H9 (cell line): ENCODE measurements around the gene HSDL2. TPM values are rescaled to one million over a fixed set of nuclear protein-coding genes. Genes with fewer than 3 reads are reported as not detected.
"Not testable (repeated sequence)": the region's sequence is repeated elsewhere in the genome, so short reads cannot be mapped to it uniquely, and the experiment has no call there.

Source experiments
- DNase-seq: peaks from one replicate; pipeline ENCODE4 v3.0.0-alpha.2; 2017
- H2AFZ ChIP-seq: one replicate; pipeline ENCODE4 v1.6.1; 2013; ENCODE audit warnings: mild to moderate bottlenecking, low read length, control low read depth, moderate library complexity
- H2AK5ac ChIP-seq: 2 replicates; pipeline ENCODE4 v1.6.1; 2013; ENCODE audit warnings: low read length, control low read depth, mixed read lengths; ENCODE audit not compliant: insufficient read length
- H2BK120ac ChIP-seq: one replicate; pipeline ENCODE4 v1.6.1; 2013; ENCODE audit warnings: low read depth, mild to moderate bottlenecking, low read length, control low read depth, inconsistent platforms; ENCODE audit not compliant: poor library complexity, severe bottlenecking
- H2BK12ac ChIP-seq: 2 replicates; pipeline ENCODE4 v1.6.1; 2013; ENCODE audit warnings: low read length, control low read depth, mixed read lengths, low read depth; ENCODE audit not compliant: insufficient read length
- H2BK15ac ChIP-seq: 2 replicates; pipeline ENCODE4 v1.6.1; 2013; ENCODE audit warnings: low read depth, low read length, control low read depth
- H2BK20ac ChIP-seq: one replicate; pipeline ENCODE4 v1.6.1; 2013; ENCODE audit warnings: low read depth, mild to moderate bottlenecking, low read length, control low read depth, inconsistent platforms; ENCODE audit not compliant: poor library complexity, severe bottlenecking
- H2BK5ac ChIP-seq: 2 replicates; pipeline ENCODE4 v1.6.1; 2013; ENCODE audit warnings: low read length, control low read depth, mixed read lengths; ENCODE audit not compliant: insufficient read length
- H3K14ac ChIP-seq: 2 replicates; pipeline ENCODE4 v1.6.1; 2013; ENCODE audit warnings: low read length, control low read depth; ENCODE audit not compliant: insufficient read depth
- H3K18ac ChIP-seq: 2 replicates; pipeline ENCODE4 v1.6.1; 2013; ENCODE audit warnings: low read depth, mild to moderate bottlenecking, mixed read lengths, low read length, control low read depth; ENCODE audit not compliant: insufficient read length
- H3K23ac ChIP-seq: 2 replicates; pipeline ENCODE4 v1.6.1; 2013; ENCODE audit warnings: low read length, control low read depth, mixed read lengths, low read depth; ENCODE audit not compliant: insufficient read length
- H3K23me2 ChIP-seq: 2 replicates; pipeline ENCODE4 v1.6.1; 2013; ENCODE audit warnings: low read depth, mild to moderate bottlenecking, mixed read lengths, low read length, control low read depth; ENCODE audit not compliant: insufficient read length, poor library complexity, severe bottlenecking
- H3K27ac ChIP-seq: 2 replicates; pipeline ENCODE4 v1.5.1; 2013; ENCODE audit warnings: low read length, control low read depth, mixed read lengths, low read depth; ENCODE audit not compliant: insufficient read length
- H3K27me3 ChIP-seq: 2 replicates; pipeline ENCODE4 v1.6.1; 2013; ENCODE audit warnings: low read length, control low read depth, inconsistent platforms; ENCODE audit not compliant: insufficient read depth
- H3K4ac ChIP-seq: 2 replicates; pipeline ENCODE4 v1.6.1; 2013; ENCODE audit warnings: low read depth, mild to moderate bottlenecking, control low read depth, inconsistent platforms, low read length, moderate library complexity
- H3K4me1 ChIP-seq: 2 replicates; pipeline ENCODE4 v1.6.1; 2013; ENCODE audit warnings: low read length, control low read depth, inconsistent platforms; ENCODE audit not compliant: insufficient read depth
- H3K4me2 ChIP-seq: 2 replicates; pipeline ENCODE4 v1.6.1; 2013; ENCODE audit warnings: low read length, control low read depth, mixed read lengths; ENCODE audit not compliant: insufficient read length, insufficient read depth
- H3K56ac ChIP-seq: 2 replicates; pipeline ENCODE4 v1.6.1; 2013; ENCODE audit warnings: low read depth, mild to moderate bottlenecking, mixed read lengths, low read length, control low read depth; ENCODE audit not compliant: insufficient read length
- H3K79me1 ChIP-seq: 2 replicates; pipeline ENCODE4 v1.6.1; 2013; ENCODE audit warnings: low read depth, mild to moderate bottlenecking, moderate library complexity, low read length, control low read depth, inconsistent platforms; ENCODE audit not compliant: insufficient read depth, poor library complexity, severe bottlenecking
- H3K79me2 ChIP-seq: 2 replicates; pipeline ENCODE4 v1.6.1; 2013; ENCODE audit warnings: low read length, control low read depth, inconsistent platforms; ENCODE audit not compliant: insufficient read depth
- H3K9ac ChIP-seq: 2 replicates; pipeline ENCODE4 v1.6.1; 2013; ENCODE audit warnings: low read length, control low read depth, mixed read lengths; ENCODE audit not compliant: insufficient read length; ENCODE audit errors: extremely low read depth
- H3K9me3 ChIP-seq: one replicate; pipeline ENCODE4 v1.6.1; 2013; ENCODE audit warnings: low read depth, low read length, inconsistent platforms; ENCODE audit not compliant: control insufficient read depth
- H3T11ph ChIP-seq: one replicate; pipeline ENCODE4 v1.6.1; 2013; ENCODE audit warnings: mild to moderate bottlenecking, low read length, control low read depth, inconsistent platforms
- H4K20me1 ChIP-seq: one replicate; pipeline ENCODE4 v1.6.1; 2013; ENCODE audit not compliant: control insufficient read depth, insufficient read length, insufficient read depth
- H4K5ac ChIP-seq: 2 replicates; pipeline ENCODE4 v1.6.1; 2013; ENCODE audit warnings: low read depth, mild to moderate bottlenecking, mixed read lengths, low read length, control low read depth; ENCODE audit not compliant: insufficient read length
- H4K8ac ChIP-seq: replicated peaks from 2 replicates; pipeline ENCODE4 v1.6.1; 2013; ENCODE audit warnings: low read length, control low read depth, mixed read lengths, low read depth; ENCODE audit not compliant: insufficient read length
- H4K91ac ChIP-seq: 2 replicates; pipeline ENCODE4 v1.6.1; 2013; ENCODE audit warnings: low read depth, mild to moderate bottlenecking, moderate library complexity, mixed read lengths, low read length, control low read depth; ENCODE audit not compliant: insufficient read length
- H3K27ac Mint-ChIP-seq, 3 experiments: 2 replicates in 2 of 3; 3 replicates in 1 of 3; pipeline ENCODE4 v1.8.0; 2020 to 2021; ENCODE audit warnings: mixed read lengths in 3 of 3, mild to moderate bottlenecking in 1 of 3, moderate library complexity in 1 of 3
- H3K27me3 Mint-ChIP-seq: 2 replicates; pipeline ENCODE4 v1.8.0; 2021; ENCODE audit warnings: low read depth, mild to moderate bottlenecking, moderate library complexity, mixed read lengths
- H3K36me3 Mint-ChIP-seq, 3 experiments: 2 replicates in 2 of 3; 3 replicates in 1 of 3; pipeline ENCODE4 v1.8.0; 2020 to 2021; ENCODE audit warnings: low read depth in 3 of 3, mixed read lengths in 3 of 3; ENCODE audit not compliant: insufficient read depth in 1 of 3
- H3K4me1 Mint-ChIP-seq, 2 experiments: 2 replicates each; pipeline ENCODE4 v1.8.0; 2020; ENCODE audit warnings: mixed read lengths in 2 of 2
- H3K4me3 Mint-ChIP-seq, 2 experiments: 2 replicates in 1 of 2; 3 replicates in 1 of 2; pipeline ENCODE4 v1.8.0; 2020 to 2021; ENCODE audit warnings: mild to moderate bottlenecking in 2 of 2, mixed read lengths in 2 of 2, moderate library complexity in 1 of 2
- H3K9me3 Mint-ChIP-seq, 2 experiments: 2 replicates in 1 of 2; 3 replicates in 1 of 2; pipeline ENCODE4 v1.8.0; 2020; ENCODE audit warnings: mild to moderate bottlenecking in 2 of 2, mixed read lengths in 2 of 2, moderate library complexity in 1 of 2
- WGBS: extraction: QIAGEN DNeasy Blood & Tissue Kit; methylation state at CpG from one replicate; pipeline ENCODE4 v1.1.7; 2013; ENCODE audit warnings: missing lambda C conversion rate, low lambda C conversion rate, mixed read lengths; ENCODE audit not compliant: insufficient read length; ENCODE audit errors: extremely low coverage; 5-methylcytosine and 5-hydroxymethylcytosine counted together
- total RNA-seq: library from RNA; stranded (reverse); gene quantifications from 2 replicates; pipeline ENCODE4 v1.2.1, GENCODE V29; 2021

The HSDL2 gene
- total RNA-seq, 1 experiment from 2014 or later, result 16.6 TPM

DNA sequence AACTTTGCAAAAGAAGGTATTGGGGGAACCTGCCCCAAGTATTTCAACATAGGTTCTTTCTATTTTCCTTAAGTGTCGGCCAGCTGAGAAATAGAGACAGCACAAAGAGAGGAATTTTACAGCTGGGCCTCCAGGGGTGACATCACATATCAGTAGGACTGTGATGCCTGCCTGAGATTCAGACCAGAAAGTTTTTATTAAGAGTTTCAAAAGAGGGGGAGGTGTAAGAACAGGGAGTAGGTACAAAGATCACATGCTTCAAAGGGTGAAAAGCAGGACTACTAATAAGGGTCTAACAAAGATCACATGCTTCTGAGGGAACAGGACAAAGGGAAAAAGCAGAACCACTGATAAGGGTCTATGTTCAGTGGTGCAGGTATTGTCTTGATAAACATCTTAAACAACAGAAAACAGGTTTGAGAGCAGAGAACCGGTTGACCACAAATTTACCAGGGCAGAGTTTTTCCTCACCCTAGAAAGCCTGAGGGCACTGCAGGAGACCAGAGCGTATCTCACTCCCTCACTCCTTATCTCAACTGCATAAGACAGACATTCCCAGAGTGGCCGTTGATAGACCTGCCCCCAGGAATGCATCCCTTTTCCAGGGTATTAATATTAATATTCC lies 12.1 kb downstream of the HSDL2 start:
- no CpG with 5 or more reads among the region's 4 CpGs for WGBS
- not testable (repeated sequence) for H3K9me3 ChIP-seq, H3K4me1 ChIP-seq, H3K18ac ChIP-seq, H3K27me3 Mint-ChIP-seq, H2AK5ac ChIP-seq, H3K23me2 ChIP-seq, H3K9ac ChIP-seq, H3K23ac ChIP-seq, H2BK5ac ChIP-seq, H4K5ac ChIP-seq, H3K79me1 ChIP-seq, H4K91ac ChIP-seq, H3K4ac ChIP-seq, H3K9me3 Mint-ChIP-seq, H3T11ph ChIP-seq, H2BK120ac ChIP-seq, H3K4me3 Mint-ChIP-seq, DNase-seq, H3K14ac ChIP-seq, H3K27ac ChIP-seq, H2BK12ac ChIP-seq, H3K4me2 ChIP-seq, H2AFZ ChIP-seq, H3K56ac ChIP-seq, H3K27me3 ChIP-seq, H4K20me1 ChIP-seq, H3K79me2 ChIP-seq, H2BK15ac ChIP-seq, H2BK20ac ChIP-seq, H4K8ac ChIP-seq, H3K36me3 Mint-ChIP-seq
- Mint-ChIP-seq H3K27ac (peak overlapping the region in 2 of 3 experiments; percentile 23 to 29; a peak in 3 of 7 replicates), H3K4me1 (peaks cover 15 to 19% of the 10 kb centered on the region in 2 experiments)

GRCh38 chr9:112393146-112393545 lies 13.2 kb downstream of the HSDL2 start:
- not testable (repeated sequence) for H2AK5ac ChIP-seq, H3K9ac ChIP-seq, H3K9me3 ChIP-seq, H3K27me3 Mint-ChIP-seq, H3T11ph ChIP-seq, H3K79me1 ChIP-seq, DNase-seq, H2BK20ac ChIP-seq, H3K23me2 ChIP-seq, H4K8ac ChIP-seq, H4K5ac ChIP-seq, H3K4me2 ChIP-seq, H3K9me3 Mint-ChIP-seq, H3K27ac ChIP-seq, H3K36me3 Mint-ChIP-seq, H3K27me3 ChIP-seq, H3K4ac ChIP-seq, H3K18ac ChIP-seq, H2AFZ ChIP-seq, H2BK120ac ChIP-seq, H3K23ac ChIP-seq, H3K4me3 Mint-ChIP-seq, H2BK12ac ChIP-seq, H2BK5ac ChIP-seq, H3K79me2 ChIP-seq, H4K20me1 ChIP-seq, H3K56ac ChIP-seq, H2BK15ac ChIP-seq, H3K14ac ChIP-seq, H3K4me1 ChIP-seq, H4K91ac ChIP-seq
- peaks cover 15 to 19% of the 10 kb centered on the region in 2 experiments for H3K4me1 Mint-ChIP-seq
- no CpG with 5 or more reads among the region's 5 CpGs for WGBS
- 0 out of 7 replicates have a peak overlapping the region, but pooled peaks of 1 of the 3 experiments have one; percentile 46 for H3K27ac Mint-ChIP-seq
